Pulmonary artery endothelial cell (primary cell): ENCODE results near the gene LCN15. TPM values are rescaled to one million over a fixed set of nuclear protein-coding genes. Genes with fewer than 3 reads are reported as not detected.
"Not testable (repeated sequence)": the region's sequence is repeated elsewhere in the genome, so short reads cannot be mapped to it uniquely, and the experiment has no call there.

Experiments used
- DNase-seq: peaks from one replicate; pipeline ENCODE4 v3.0.0-alpha.2; 2011; ENCODE audit warnings: low read depth, low spot score
- total RNA-seq: library from RNA; depleted of rRNA; stranded (reverse); fragments of >200 nt; gene quantifications from 2 replicates; pipeline ENCODE4 v1.2.3, GENCODE V29; 2014

The LCN15 gene
- total RNA-seq, 1 donor from 2014 or later, result not detected

DNA sequence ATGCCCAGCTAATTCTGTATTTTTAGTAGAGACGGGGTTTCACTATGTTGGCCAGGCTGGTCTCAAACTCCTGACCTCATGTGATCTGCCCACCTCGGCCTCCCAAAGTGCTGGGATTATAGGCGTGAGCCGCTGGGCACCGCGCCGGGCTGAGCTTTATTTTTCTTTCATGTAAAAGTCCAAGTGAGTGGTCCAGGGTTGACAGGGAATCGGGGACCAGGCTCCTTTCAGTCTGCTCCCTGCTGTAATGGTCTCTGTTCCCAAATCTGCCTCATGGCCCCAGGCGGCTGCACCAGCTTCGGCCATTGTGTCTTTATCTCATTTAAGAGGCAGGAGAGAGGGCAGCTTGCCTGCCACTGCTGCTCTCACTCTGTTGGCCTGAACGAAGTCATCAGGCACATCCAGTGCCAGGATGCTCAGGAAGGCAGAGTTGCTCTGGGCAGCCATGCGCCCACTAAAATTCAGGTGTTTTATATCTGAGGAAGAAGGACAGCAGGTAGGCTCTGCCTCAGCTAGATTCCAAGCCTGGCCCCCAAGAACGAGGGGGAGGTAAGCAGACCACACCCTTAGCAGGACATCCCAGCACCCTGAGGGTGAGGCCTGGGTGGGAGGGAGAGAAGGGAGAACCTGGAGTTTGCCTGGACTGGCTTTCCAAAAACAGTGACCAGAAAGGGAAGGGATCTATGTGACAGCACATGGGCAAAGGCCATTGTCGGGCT lies 30.1 kb upstream of the LCN15 start:
- DNase-seq, result no peak

- no peak for DNase-seq
Measured at GRCh38 chr9:136793086-136793946, 29.0 kb upstream of the LCN15 start.

GRCh38 chr9:136792321-136793085 lies 28.2 kb upstream of the LCN15 start:
- no peak for DNase-seq

DNA sequence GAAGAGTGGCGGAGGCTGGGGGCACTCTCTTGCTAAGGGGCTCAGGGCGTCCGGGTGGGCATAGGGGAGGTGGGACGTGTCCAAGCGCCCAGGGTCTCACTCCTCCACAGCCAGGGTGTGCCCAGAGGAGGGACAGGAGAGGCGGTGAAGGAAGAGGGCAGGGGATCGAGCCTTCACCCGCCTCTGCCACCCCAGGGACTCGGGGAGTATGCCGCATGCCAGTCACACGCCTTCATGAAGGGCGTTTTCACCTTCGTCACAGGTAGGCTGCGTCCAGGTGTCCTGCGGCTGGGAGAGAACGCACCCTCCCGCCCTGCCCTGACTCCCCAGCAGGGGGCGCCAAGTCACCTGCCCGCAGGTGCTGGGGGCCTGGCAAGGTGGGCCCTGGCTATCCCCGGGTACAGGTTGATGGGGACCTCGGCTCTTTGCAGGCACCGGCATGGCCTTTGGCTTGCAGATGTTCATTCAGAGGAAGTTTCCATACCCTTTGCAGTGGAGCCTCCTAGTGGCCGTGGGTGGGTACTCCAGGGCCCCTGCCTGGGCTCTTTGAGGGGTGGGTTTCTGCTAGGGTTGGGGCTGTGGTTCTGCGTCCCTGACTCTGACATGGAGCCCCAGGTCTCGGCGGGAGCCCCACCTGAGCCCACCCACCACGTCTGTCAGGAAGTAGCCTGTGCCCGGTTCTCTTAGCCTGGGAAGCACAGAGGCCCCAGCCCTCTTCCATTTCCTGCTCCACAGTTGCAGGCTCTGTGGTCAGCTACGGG lies 27.4 kb upstream of the LCN15 start:
- DNase-seq, result no peak

DNA sequence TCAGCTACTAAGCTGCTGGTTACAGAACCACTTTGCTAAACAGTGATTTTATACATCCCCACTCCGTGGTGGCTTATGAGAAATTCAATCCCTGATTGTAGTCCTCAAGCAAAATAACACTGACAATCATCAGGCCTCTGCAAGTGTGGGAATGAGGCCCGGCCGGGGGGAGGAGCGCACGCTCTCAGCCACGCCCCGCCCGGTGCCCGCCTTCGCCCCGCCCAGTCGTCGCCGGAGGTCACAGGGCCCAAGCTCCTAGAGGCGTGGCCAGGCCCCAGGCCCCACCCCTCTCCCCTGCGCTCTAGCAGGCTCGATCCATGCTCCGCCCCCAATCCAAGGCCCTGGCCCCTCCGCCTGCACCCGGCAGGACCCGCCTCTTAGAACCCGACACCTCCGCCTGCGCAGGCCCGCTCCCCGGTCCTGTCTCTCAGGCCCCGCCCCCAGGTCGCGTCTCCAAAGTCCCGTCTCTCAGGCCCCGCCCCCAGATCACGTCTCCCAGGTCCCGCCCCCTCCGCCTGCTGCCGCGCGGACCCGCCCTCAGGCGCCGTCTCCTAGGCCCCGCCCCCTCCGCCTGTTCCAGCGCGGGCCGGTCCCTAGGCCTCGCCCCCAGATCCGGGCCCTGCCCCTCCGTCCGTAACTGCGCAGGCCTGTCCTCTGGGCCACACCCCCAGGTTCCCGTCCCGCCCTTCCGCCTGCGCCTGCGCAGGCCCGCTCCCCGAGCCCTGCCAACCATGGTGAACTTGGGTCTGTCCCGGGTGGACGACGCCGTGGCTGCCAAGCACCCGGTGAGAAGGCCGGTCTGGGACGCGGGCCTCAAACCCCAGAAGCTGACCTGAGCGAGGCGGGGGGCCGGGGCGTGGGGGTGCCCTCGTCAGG lies 26.6 kb upstream of the LCN15 start, which contains the start of gene TMEM141:
TSS of gene TMEM141 (plus strand) at position 705 of the 876 bp plus-strand sequence. CDS start at position 732, 27 bp downstream.
- DNase-seq, result peak; percentile 94

- no peak for DNase-seq
Measured at GRCh38 chr9:136789523-136789937, 25.2 kb upstream of the LCN15 start.

DNA sequence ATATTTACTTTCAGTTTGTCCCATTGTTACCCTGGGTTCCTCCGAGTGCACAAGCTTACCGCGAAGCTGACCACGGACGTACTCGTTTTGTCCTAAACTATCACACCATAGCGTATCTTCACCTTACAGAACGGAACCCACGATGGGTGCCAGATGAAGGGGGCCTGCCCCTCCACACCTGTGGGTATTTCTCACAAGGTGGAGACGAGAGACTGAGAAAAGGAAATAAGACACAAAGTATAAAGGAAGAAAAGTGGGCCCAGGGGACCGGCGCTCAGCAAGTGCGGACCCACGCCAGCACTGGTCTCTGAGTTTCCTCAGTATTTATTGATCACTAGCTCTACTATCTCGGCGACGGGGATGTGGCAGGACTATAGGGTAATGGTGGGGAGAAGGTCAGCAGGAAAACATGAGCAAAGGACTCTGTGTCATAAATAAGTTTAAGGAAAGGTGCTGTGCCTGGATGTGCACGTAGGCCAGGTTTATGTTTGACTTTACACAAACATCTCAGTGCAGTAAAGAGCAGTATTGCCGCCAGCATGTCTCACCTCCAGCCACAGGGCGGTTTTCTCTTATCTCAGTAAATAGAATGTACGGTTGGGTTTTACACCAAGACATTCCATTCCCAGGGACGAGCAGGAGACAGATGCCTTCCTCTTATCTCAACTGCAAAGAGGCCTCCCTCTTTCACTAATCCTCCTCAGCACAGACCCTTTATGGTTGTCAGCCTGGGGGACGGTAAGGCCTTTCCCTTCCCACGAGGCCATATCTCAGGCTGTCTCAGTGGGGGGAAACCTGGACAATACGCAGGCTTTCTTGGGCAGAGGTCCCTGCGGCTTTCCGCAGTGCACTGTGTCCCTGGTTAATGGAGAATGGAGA lies 24.6 kb upstream of the LCN15 start:
- not testable (repeated sequence) for DNase-seq

DNA sequence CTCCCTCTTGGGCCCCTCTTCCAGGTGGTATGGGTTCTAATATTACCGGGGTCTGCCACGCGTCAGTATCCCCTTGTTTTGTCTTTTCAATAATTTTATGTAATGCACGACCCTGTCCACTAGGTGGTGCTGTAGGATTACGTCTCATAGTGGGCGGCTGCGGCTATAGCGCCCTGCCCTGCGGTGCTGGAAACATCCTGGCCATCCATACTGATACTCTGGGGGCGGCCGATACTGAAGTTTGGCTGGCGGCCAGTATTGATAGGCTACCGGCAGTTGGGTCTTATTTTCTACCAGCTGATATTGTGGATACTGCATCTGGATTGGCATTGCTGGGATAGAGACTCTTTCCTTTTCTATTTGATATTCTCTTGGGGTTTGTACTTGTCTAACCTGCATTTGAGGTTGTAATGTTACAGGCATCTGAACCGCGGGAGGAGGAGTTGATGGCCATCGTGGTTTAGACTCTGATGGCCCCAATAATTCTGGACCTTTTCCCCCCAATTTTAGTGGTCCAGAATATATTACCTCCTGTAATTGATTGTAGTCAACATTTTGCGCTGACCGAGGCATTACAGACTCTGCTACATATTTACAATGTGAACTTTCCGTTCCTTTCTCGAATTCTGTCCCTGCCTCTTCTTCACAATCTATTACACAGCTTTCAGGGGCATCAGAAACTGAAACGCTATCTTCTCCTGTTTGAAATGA lies 23.5 kb upstream of the LCN15 start:
- DNase-seq, result no peak

DNA sequence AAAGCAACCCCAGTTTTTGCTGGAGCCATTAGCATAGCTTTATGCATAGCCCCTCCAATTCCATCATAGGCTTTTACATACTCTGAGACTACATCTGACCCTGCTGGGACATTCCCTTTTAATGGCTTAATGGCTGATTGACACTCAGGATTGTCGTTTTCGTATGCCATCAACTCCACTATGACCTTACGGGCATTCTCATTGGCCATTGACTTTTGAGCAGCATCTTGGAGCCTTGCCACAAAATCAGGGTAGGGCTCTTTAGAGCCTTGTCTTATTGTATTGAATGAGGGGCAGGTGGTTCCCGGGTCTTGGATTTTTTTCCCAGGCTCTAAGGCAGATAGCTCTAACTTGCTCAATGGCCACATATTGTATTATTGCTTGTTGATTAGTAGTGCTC lies 22.7 kb upstream of the LCN15 start:
- not testable (repeated sequence) for DNase-seq

GRCh38 chr9:136786451-136786850 lies 22.1 kb upstream of the LCN15 start:
- DNase-seq, result no peak

DNA sequence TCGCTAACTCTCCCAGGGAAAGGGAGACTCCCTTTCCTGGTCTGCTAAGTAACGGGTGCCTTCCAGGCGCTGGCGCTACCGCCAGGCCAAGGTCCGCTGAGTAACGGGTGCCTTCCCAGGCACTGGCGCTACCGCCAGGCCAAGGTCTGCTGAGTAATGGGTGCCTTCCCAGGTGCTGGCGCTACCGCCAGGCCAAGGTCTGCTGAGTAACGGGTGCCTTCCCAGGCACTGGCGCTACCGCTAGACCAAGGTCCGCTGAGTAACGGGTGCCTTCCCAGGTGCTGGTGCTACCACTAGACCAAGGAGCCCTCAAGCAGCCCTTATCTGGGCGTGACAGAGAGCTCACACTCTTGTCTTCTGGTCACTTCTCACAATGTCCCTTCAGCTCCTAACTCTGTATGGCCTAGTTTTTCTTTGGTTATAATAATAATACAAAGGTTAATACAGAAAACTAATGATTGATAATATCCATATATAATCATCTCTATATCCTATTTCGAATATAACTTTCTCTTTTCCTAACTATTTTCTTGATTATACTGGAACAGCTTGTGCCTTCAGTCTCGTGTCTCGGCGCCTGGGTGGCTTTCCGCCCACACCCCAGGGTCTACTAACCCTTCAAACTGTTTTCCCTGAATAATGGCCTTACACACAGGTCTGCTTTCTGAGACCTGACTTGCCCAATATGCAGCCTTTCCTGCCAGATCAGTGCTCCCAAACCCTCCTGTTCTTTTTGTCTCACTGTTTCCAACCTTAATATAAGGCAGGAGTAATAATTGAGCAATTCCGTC lies 21.4 kb upstream of the LCN15 start:
- DNase-seq, result not testable (repeated sequence)

DNA sequence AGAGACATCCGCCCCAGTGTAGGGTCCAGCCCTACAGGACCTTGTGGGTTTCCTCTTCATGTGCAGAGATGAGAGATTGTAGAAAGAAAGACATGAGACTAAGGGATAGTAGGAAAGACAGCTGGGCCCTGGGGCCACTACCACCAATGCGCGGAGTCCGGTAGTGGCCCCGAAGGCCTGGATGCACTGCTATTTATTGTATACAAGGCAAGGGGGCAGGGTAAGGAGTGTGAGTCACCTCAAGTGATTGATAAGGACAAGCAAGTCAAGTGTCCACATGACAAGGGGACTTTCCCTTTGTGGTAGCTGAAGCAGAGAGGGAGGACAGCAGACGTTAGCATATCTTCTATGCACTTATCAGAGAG lies 20.7 kb upstream of the LCN15 start:
- DNase-seq, result no peak

DNA sequence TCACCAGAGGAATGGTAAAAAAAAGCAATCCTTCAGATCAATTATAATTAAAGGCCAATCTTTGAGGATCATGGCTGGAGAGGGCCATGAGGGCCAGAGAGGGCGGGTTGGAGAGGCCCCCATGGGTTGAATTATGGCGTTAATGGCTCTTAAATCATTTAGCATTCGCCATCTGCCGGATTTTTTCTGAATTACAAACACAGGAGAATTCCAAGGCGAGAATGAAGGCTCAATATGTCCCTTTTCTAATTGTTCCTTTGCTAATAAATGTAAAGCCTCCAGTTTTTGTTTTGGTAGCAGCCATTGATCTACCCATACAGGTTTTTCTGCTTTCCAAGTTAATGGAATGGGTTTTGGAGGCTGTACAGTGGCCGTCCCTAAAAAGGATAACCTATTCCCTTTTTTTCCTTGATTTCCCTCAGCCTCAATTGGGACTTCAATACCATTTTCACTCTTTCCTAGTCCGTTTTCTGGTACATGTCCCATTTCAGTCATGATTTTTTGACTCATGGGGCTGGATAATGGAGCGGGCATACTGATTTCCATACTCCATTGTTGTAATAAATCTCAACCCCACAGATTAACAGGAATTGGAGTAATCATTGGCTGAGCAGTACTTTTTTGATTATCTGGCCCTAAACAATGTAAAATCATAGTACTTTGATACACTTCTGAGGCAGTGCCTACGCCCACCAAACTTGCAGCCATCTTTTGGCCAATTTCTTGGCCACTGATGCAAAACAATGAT lies 20.1 kb upstream of the LCN15 start:
- no peak for DNase-seq

GRCh38 chr9:136782452-136782851 lies 18.1 kb upstream of the LCN15 start:
- DNase-seq, result no peak

DNA sequence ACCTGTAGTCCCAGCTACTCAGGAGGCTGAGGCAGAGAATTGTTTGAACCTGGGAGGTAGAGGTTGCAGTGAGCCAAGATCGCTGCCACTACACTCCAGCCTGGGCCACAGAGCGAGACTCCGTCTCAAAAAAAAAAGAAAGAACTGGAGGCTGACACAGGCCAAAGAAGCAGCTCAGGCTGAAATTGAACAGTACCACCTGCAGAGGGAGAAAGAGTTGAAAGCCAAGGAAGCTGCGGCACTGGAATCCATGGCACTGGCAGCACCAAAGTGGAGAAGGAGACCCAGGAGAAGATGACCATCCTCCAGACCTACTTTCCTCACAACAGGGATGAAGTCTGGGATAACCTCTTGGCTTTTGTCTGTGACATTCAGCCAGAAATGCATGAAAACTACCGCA lies 15.5 kb upstream of the LCN15 start:
- no peak for DNase-seq

DNA sequence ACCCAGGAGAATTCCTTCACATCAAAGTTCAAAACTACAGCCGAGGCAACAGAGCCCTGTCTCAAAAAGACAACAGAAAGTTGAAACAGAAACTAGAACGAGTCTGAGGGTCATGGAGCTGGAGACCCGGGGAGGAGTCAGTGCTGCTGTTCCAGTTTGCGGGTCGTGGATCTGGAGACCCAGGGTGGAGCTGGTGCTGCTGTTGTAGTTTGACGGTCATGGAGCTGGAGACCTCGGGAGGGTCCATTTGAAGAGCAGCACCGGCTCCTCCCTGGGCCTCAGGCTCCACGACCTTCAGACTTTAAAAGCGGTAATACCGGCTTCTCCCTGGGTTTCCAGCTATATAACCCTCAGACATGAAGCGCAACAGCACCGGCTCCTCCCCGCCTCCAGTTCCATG lies 13.0 kb upstream of the LCN15 start:
- DNase-seq, result no peak

DNA sequence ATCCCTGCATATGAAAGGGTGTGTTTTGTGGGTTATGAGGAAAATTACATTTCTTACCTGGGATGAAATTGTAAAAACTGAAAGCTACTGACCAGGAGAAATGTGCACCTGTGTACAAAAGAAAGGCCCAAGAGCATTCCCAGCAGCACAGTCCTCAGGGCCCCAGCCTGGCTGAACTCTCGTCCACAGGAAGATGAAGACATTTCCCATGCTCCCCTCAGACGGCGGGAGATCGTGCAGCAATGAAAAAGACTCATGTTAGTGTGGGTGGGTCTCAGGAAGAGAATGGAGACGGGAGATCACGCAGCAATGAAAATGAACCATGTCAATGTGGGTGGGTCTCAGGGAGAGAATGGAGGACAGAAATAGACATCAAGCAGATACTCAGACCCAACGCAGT lies 12.6 kb upstream of the LCN15 start:
- DNase-seq, result no peak
